PC-9 (cell line): Measurements from ENCODE around the gene POU2AF1.

Experiments used
- EZH2 ChIP-seq: fragments of 200-600 bp; sonication (generic); IDR thresholded peaks from 2 replicates; pipeline ENCODE4 v1.8.0; 2017; ENCODE audit warnings: antibody characterized with exemption, low read depth
- TF ChIP-seq, protein P1 (sequence below): fragments of 200-600 bp; sonication (generic); conservative IDR thresholded peaks from 2 replicates; pipeline ENCODE4 v1.6.1; 2017; ENCODE audit warnings: mixed run types, antibody characterized with exemption, mild to moderate bottlenecking, moderate library complexity

DNA sequence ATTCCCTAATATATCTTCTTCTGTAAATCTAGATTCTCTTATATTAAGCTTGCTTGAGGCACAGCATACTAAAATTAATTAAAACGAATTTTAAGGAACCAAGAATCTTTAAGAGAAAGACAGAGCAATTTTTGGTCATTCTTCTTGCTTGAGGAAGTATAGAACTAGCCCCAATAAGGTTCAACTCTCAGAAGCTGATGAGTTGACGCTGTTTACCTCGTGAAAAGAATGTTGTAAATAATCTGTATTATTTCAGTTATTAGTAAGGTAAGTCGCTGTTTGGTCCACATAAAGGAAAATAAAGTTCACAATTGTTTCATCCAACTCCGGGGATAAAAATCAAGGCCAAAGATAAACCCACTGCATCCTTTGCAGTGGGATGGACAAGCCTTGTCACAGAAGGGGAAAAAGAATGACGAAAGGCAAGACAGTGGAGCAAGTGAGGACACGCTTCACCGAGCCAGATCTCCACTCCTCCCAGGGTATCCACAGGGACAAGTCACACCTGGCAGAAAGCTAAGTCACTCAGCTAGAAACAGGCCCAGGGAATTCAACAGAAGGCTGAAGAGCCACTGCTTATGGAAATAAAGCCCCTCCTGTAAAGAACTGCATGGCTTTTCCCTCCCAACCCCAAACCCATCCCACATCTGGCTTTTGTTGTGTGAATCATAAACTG is 752 bp downstream of the POU2AF1 start:
- TF ChIP-seq, protein P1, sequence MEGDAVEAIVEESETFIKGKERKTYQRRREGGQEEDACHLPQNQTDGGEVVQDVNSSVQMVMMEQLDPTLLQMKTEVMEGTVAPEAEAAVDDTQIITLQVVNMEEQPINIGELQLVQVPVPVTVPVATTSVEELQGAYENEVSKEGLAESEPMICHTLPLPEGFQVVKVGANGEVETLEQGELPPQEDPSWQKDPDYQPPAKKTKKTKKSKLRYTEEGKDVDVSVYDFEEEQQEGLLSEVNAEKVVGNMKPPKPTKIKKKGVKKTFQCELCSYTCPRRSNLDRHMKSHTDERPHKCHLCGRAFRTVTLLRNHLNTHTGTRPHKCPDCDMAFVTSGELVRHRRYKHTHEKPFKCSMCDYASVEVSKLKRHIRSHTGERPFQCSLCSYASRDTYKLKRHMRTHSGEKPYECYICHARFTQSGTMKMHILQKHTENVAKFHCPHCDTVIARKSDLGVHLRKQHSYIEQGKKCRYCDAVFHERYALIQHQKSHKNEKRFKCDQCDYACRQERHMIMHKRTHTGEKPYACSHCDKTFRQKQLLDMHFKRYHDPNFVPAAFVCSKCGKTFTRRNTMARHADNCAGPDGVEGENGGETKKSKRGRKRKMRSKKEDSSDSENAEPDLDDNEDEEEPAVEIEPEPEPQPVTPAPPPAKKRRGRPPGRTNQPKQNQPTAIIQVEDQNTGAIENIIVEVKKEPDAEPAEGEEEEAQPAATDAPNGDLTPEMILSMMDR = no peak
- no peak for TF ChIP-seq EZH2
